Neural progenitor cell (in vitro differentiated cells): Measurements from ENCODE around the gene GALNT7. TPM values are rescaled to one million over a fixed set of nuclear protein-coding genes. Genes with fewer than 3 reads are reported as not detected.

Experiments used
- DNase-seq: peaks from one replicate; pipeline ENCODE4 v3.0.0-alpha.2; 2016; ENCODE audit warnings: low spot score
- H2AFZ ChIP-seq: fragments of 200-600 bp; sonication (generic); replicated peaks from 2 replicates; pipeline ENCODE4 v1.6.1; 2016; ENCODE audit warnings: antibody characterized with exemption
- H3F3A ChIP-seq: fragments of 200-600 bp; sonication (generic); 2 replicates; pipeline ENCODE4 v1.6.1; 2016; ENCODE audit warnings: antibody characterized with exemption, low read depth
- H3K27ac ChIP-seq: fragments of 200-600 bp; sonication (generic); 2 replicates; pipeline ENCODE4 v1.5.1; 2016; ENCODE audit warnings: mild to moderate bottlenecking
- H3K27me3 ChIP-seq: fragments of 200-600 bp; sonication (generic); 2 replicates; pipeline ENCODE4 v1.6.1; 2016; ENCODE audit warnings: mild to moderate bottlenecking, moderate library complexity
- H3K36me3 ChIP-seq: fragments of 200-600 bp; sonication (generic); 2 replicates; pipeline ENCODE4 v1.5.1; 2016
- H3K4me1 ChIP-seq: fragments of 200-600 bp; sonication (generic); 2 replicates; pipeline ENCODE4 v1.6.1; 2016; ENCODE audit warnings: mixed run types
- H3K4me2 ChIP-seq: fragments of 200-600 bp; sonication (generic); 2 replicates; pipeline ENCODE4 v1.6.1; 2016
- H3K4me3 ChIP-seq: fragments of 200-600 bp; sonication (generic); 2 replicates; pipeline ENCODE4 v1.5.1; 2016
- H3K79me2 ChIP-seq: fragments of 200-600 bp; sonication (generic); 2 replicates; pipeline ENCODE4 v1.6.1; 2016; ENCODE audit warnings: low read depth
- H3K9ac ChIP-seq: fragments of 200-600 bp; sonication (generic); 2 replicates; pipeline ENCODE4 v1.6.1; 2016
- H3K9me3 ChIP-seq: fragments of 200-600 bp; sonication (generic); 2 replicates; pipeline ENCODE4 v1.5.1; 2016; ENCODE audit warnings: low read depth
- H4K20me1 ChIP-seq: fragments of 200-600 bp; sonication (generic); 2 replicates; pipeline ENCODE4 v1.6.1; 2016; ENCODE audit warnings: low read depth
- H3K27ac Mint-ChIP-seq: 3 replicates; pipeline ENCODE4 v1.8.0; 2021; ENCODE audit warnings: mixed read lengths
- H3K27me3 Mint-ChIP-seq: 2 replicates; pipeline ENCODE4 v1.8.0; 2022; ENCODE audit warnings: low read depth, mild to moderate bottlenecking, inconsistent platforms, moderate library complexity, mixed read lengths; ENCODE audit not compliant: insufficient read depth
- H3K36me3 Mint-ChIP-seq: 3 replicates; pipeline ENCODE4 v1.8.0; 2021; ENCODE audit warnings: mixed read lengths
- H3K4me1 Mint-ChIP-seq: 3 replicates; pipeline ENCODE4 v1.8.0; 2021; ENCODE audit warnings: mixed read lengths
- H3K4me3 Mint-ChIP-seq: 3 replicates; pipeline ENCODE4 v1.8.0; 2021; ENCODE audit warnings: mild to moderate bottlenecking, moderate library complexity, mixed read lengths
- H3K9me3 Mint-ChIP-seq: 3 replicates; pipeline ENCODE4 v1.8.0; 2020; ENCODE audit warnings: mixed read lengths
- EZH2 ChIP-seq: fragments of 200-600 bp; sonication (generic); IDR thresholded peaks from 2 replicates; pipeline ENCODE4 v1.6.1; 2017; ENCODE audit warnings: antibody characterized with exemption, mild to moderate bottlenecking, moderate library complexity
- EZH2phosphoT487 ChIP-seq: fragments of 200-600 bp; sonication (generic); IDR thresholded peaks from 2 replicates; pipeline ENCODE4 v1.6.1; 2017; ENCODE audit warnings: antibody characterized with exemption
- total RNA-seq: library from RNA; depleted of rRNA; stranded (reverse); fragments of >200 nt; gene quantifications from 2 replicates; pipeline ENCODE4 v1.2.3, GENCODE V29; 2015; ENCODE audit warnings: low replicate concordance
- TF ChIP-seq, protein P1 (sequence below): fragments of 200-600 bp; sonication (generic); IDR thresholded peaks from 2 replicates; pipeline ENCODE4 v1.5.1; 2017; ENCODE audit warnings: antibody characterized with exemption, mild to moderate bottlenecking

Gene GALNT7
- total RNA-seq, 1 donor from 2014 or later: 62.3 TPM

DNA sequence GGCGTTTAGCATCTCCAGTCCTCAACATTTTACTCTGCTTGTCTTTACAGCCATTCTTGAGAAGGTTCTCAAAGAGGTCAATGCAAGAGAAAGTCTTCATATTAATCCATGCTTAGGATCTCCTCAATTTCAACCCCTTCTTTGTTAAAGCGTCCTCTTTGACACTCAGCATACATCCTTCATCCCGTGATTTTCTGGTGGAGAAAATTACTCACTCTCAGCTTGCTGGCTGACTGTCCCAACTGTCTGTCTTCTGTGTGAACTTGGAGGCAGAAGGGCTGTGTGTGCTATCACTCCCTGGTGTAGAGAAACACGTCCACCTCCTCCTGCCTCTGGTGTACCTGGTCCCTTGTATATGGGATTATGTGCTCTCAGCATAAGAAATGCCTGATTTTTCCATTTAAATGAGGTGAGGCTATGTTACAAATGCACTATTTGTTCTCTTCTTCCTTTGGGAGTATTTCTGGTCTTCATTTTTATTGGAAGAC is 57.8 kb downstream of the GALNT7 start:
- H3K9me3 ChIP-seq: no peaks in the 10 kb centered on the region
- no peak overlapping the region for H3K9ac ChIP-seq
- peaks cover 85% of the 10 kb centered on the region for H3K79me2 ChIP-seq
- H3K27ac ChIP-seq: no peak overlapping the region
- no peaks in the 10 kb centered on the region for H3K36me3 ChIP-seq
- no peaks in the 10 kb centered on the region for H4K20me1 ChIP-seq
- H2AFZ ChIP-seq: no peak overlapping the region
- H3K4me3 ChIP-seq: no peak overlapping the region
- Mint-ChIP-seq H3K9me3 (no peaks in the 10 kb centered on the region), H3K27me3 (no peaks in the 10 kb centered on the region), H3K27ac (no peak overlapping the region), H3K4me3 (no peak overlapping the region), H3K4me1 (no peaks in the 10 kb centered on the region), H3K36me3 (peaks cover 9% of the 10 kb centered on the region)
- H3K4me2 ChIP-seq: no peak overlapping the region
- no peak for TF ChIP-seq EZH2
- TF ChIP-seq, protein P1, sequence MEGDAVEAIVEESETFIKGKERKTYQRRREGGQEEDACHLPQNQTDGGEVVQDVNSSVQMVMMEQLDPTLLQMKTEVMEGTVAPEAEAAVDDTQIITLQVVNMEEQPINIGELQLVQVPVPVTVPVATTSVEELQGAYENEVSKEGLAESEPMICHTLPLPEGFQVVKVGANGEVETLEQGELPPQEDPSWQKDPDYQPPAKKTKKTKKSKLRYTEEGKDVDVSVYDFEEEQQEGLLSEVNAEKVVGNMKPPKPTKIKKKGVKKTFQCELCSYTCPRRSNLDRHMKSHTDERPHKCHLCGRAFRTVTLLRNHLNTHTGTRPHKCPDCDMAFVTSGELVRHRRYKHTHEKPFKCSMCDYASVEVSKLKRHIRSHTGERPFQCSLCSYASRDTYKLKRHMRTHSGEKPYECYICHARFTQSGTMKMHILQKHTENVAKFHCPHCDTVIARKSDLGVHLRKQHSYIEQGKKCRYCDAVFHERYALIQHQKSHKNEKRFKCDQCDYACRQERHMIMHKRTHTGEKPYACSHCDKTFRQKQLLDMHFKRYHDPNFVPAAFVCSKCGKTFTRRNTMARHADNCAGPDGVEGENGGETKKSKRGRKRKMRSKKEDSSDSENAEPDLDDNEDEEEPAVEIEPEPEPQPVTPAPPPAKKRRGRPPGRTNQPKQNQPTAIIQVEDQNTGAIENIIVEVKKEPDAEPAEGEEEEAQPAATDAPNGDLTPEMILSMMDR: no peak
- TF ChIP-seq EZH2phosphoT487: no peak
- H3F3A ChIP-seq: no peaks in the 10 kb centered on the region
- no peak for DNase-seq
- H3K27me3 ChIP-seq: no peaks in the 10 kb centered on the region
- no peaks in the 10 kb centered on the region for H3K4me1 ChIP-seq

DNA sequence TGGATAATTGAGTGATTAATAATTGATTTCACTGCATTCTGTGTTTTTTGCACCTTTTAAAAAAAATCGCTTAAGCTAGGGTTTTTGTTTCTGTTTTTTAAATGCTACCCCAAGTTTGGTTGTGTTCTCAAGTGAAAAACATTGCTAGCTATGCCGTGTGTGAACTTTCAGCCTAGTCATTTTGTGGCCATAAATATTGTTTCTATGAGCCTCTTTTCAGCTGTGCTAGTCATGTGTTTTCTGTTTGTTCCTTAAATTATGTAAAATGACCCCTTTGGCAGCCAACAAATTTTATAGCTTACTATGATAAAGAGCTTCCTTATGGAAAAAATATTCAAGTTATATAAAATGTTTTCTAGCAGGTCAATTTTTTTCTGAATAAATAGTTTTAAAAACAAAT is 59.1 kb downstream of the GALNT7 start:
- Mint-ChIP-seq H3K9me3 (no peaks in the 10 kb centered on the region), H3K27ac (no peak overlapping the region), H3K4me1 (no peaks in the 10 kb centered on the region), H3K27me3 (no peaks in the 10 kb centered on the region), H3K4me3 (no peak overlapping the region), H3K36me3 (peaks cover 9% of the 10 kb centered on the region)
- Histone ChIP-seq H3K36me3 (no peaks in the 10 kb centered on the region), H3K4me3 (no peak overlapping the region), H4K20me1 (no peaks in the 10 kb centered on the region), H3K27ac (no peak overlapping the region), H3K4me1 (no peaks in the 10 kb centered on the region), H3F3A (no peaks in the 10 kb centered on the region), H2AFZ (no peak overlapping the region), H3K27me3 (no peaks in the 10 kb centered on the region), H3K9me3 (no peaks in the 10 kb centered on the region), H3K4me2 (no peak overlapping the region), H3K9ac (no peak overlapping the region), H3K79me2 (peaks cover 82% of the 10 kb centered on the region)
- DNase-seq: no peak
- TF ChIP-seq, protein P1: no peak
- TF ChIP-seq EZH2phosphoT487: no peak
- TF ChIP-seq EZH2: no peak

DNA sequence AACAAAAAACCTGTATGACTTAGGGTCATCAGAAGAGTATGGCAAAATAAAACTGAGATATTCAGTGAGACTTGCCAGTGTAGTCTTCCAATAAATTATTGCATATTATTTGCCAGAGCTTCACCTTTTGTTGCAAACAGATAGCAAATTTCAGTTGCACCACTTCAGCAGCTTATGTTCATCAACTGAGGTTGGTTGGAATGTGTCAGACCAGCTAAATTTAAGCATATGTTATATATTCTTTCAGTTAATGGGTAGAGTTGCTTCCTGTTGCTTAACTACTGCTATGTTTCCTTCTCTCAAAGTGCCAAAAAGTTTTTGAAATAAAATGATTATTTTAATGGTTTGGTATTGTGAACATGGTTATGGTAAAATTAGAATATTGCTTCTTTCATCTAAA is 61.5 kb downstream of the GALNT7 start:
- no peak overlapping the region for H2AFZ ChIP-seq
- no peak overlapping the region for H3K27ac Mint-ChIP-seq
- TF ChIP-seq, protein P1: no peak
- no peak for TF ChIP-seq EZH2phosphoT487
- TF ChIP-seq EZH2: no peak
- H3K36me3 ChIP-seq: no peaks in the 10 kb centered on the region
- no peak overlapping the region for H3K27ac ChIP-seq
- no peaks in the 10 kb centered on the region for H3K4me1 ChIP-seq
- H3K27me3 Mint-ChIP-seq: no peaks in the 10 kb centered on the region
- no peaks in the 10 kb centered on the region for H3F3A ChIP-seq
- peaks cover 80% of the 10 kb centered on the region for H3K79me2 ChIP-seq
- H3K36me3 Mint-ChIP-seq: peaks cover 7% of the 10 kb centered on the region
- H3K4me1 Mint-ChIP-seq: no peaks in the 10 kb centered on the region
- H3K4me3 Mint-ChIP-seq: no peak overlapping the region
- H3K9me3 ChIP-seq: no peaks in the 10 kb centered on the region
- no peak overlapping the region for H3K4me3 ChIP-seq
- no peak for DNase-seq
- H3K27me3 ChIP-seq: no peaks in the 10 kb centered on the region
- no peak overlapping the region for H3K4me2 ChIP-seq
- no peak overlapping the region for H3K9ac ChIP-seq
- H3K9me3 Mint-ChIP-seq: no peaks in the 10 kb centered on the region
- no peaks in the 10 kb centered on the region for H4K20me1 ChIP-seq
